Measurements from ENCODE around the gene MYEOV.

The MYEOV gene

GRCh38 chr11:69319255-69320106, 25.5 kb downstream of the MYEOV start:
- no peak for DNase-seq

DNA sequence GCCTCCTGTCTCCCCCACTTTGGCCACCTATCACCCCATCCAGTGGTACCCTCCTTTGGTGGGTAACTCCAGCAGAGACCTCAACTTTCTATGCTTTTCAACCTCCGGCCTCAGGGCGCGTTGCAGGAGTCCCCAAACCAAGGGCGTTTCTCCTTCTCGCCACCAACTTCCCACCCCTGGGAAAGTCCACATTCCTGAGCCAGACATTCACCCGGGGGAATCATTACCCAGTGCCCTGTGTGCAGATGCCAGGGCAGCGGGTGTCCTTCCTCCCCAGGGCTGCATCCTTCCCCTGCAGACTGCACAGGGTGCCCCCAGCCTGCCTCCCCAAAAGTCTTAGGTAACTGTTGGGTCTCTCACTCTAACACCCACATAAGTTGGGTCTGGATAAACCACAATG, 26.4 kb downstream of the MYEOV start:
- DNase-seq = no peak

GRCh38 chr11:69320756-69321741, 27.1 kb downstream of the MYEOV start:
- no peak for DNase-seq

GRCh38 chr11:69321877-69322361, 28.0 kb downstream of the MYEOV start:
- DNase-seq = no peak

- DNase-seq = no peak
Observed at GRCh38 chr11:69325446-69325845, 31.5 kb downstream of the MYEOV start.

GRCh38 chr11:69326622-69327219, 32.8 kb downstream of the MYEOV start:
- no peak for DNase-seq

DNA sequence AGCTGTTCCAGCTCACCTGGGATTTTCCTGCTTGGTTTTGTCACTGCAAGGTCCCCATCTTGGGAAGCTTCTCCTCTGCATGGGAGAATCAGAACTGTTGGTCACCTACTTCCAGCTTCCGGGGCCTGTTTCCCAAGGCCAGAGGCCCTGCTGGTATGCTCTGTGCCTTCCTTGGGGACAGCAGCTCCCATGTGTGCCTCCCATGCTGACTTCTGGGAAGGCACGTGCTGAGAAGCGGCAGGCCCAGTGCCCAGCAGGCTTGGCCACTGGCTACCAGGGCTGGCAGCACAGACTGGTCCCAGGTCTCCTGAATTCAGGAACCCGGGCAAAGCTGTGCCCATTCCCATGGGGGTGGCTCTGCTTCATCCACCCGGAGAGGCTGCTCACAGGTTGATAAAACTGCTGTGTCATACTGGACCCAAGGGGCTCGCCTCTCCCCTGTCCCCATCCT, 33.8 kb downstream of the MYEOV start:
- no peak for DNase-seq

GRCh38 chr11:69328231-69328630, 34.3 kb downstream of the MYEOV start:
- DNase-seq = no peak

GRCh38 chr11:69329581-69329980, 35.6 kb downstream of the MYEOV start:
- no peak for DNase-seq

- DNase-seq = no peak
Observed at GRCh38 chr11:69330330-69330729, 36.4 kb downstream of the MYEOV start.

GRCh38 chr11:69333149-69333710, 39.3 kb downstream of the MYEOV start:
- DNase-seq = no peak

- DNase-seq = no peak
Observed at GRCh38 chr11:69333879-69334278, 39.9 kb downstream of the MYEOV start.

- no peak for DNase-seq
Observed at GRCh38 chr11:69335007-69335780, 41.2 kb downstream of the MYEOV start.

- DNase-seq = no peak
Observed at GRCh38 chr11:69335781-69336405, 41.9 kb downstream of the MYEOV start.

DNA sequence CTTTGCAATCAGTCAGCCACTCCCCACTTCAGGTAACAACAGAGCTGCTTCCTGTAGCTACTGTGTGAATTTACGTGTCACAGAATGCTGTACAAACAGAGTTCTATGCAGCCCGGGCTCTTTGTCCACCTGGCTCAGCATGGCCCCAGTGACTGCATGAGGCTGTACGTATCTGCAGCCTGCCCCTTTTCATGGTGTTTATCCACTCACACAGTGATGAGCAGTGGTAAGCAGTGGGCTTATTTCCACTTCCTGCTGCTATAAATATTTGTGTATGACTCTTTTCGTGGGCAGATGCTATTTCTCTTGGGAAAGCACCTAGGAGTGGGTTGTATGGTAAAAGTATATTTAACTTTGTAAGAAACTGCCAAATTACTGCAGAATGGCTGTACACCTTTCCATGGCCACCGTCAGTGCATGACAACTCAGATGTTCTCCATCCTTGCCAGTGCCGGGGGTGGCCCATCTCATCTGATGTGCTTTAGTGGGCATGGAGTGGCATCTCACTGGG, 43.3 kb downstream of the MYEOV start:
- no peak for DNase-seq

- no peak for DNase-seq
Observed at GRCh38 chr11:69339041-69339733, 45.2 kb downstream of the MYEOV start.

- no peak for DNase-seq
Observed at GRCh38 chr11:69339983-69340565, 46.1 kb downstream of the MYEOV start.

GRCh38 chr11:69342588-69343330, 48.8 kb downstream of the MYEOV start:
- no peak for DNase-seq

All from SIG-M5 (cell line).